HS-27A (cell line): ENCODE measurements around the gene MANSC1.
"Not testable (repeated sequence)": the region's sequence is repeated elsewhere in the genome, so short reads cannot be mapped to it uniquely, and the experiment has no call there.

Experiments
- DNase-seq: peaks from one replicate; pipeline ENCODE4 v3.0.0-alpha.2; 2012; ENCODE audit warnings: low read depth, missing footprints

The MANSC1 gene

DNA sequence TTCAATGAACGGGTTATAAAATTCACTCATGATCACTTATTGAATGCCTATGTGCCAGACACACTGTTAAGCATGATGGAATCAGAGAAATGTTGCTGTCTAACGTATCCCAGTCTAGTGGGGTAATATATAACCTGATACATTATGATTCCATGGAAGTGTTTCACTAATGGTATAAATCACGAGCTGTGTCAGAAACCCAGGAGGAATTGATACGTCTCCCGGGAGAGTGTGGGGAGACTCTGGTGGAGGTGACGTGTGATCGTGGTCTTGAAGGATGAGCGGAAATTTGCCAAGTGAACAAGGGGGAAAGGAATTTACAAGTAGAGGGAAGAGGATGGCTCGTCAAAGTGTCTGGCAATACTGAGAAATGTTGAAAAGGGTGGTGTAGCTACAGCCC lies 26.5 kb downstream of the MANSC1 start:
- no peak for DNase-seq

GRCh38 chr12:12323118-12323517 lies 26.9 kb downstream of the MANSC1 start:
- DNase-seq, result no peak

DNA sequence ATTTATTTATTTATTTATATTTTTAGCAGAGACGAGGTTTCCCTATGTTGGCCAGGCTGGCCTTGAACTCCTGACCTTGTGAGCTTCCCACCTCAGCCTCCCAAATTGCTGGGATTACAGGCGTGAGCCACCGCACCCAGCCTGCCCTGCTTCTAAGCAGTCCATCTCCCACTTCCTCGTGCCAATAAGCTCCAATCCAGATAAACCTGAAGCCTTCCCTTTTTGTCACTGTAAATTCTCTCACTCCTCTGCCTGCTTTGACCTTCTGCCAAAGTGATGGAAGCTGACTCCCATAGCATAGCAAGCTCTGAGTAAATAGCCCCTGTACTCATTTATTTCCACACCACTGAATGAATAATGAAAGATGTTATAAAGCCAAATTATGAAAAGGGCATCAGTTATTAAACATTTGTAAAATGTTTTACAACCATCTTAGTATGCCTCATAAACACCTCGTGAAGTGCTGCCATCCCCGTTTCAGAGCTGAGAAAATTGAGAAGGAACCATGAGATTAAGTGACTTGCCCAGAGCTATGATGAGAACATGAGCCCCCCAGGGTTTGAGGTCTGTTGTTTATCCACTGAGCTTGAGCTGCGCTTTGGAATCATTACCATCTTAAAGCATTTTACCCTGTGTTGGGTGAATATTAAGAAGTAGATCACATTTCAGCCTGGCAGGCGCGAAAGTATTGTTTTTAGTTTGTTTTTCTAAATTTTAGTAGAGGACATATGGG lies 30.4 kb downstream of the MANSC1 start:
- DNase-seq, result no peak

GRCh38 chr12:12315838-12316237 lies 34.2 kb downstream of the MANSC1 start:
- DNase-seq, result no peak

DNA sequence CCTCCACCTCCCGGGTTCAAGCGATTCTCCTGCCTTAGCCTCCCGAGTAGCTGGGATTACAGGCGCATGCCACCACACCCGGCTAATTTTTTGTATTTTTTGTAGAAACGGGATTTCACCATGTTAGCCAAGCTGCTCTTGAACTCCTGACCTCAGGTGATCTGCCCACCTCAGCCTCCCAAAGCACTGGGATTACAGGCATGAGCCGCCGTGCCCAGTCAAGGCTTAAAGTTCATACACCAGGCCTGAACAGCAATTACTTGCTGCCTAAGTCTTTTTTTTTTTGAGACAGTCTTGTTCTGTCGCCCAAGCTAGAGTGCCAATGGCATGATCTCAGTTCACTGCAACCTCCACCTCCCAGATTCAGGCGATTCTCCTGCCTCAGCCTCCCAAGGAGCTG lies 39.3 kb downstream of the MANSC1 start:
- not testable (repeated sequence) for DNase-seq

- DNase-seq, result no peak
Measured at GRCh38 chr12:12305568-12306300, 44.3 kb downstream of the MANSC1 start.

DNA sequence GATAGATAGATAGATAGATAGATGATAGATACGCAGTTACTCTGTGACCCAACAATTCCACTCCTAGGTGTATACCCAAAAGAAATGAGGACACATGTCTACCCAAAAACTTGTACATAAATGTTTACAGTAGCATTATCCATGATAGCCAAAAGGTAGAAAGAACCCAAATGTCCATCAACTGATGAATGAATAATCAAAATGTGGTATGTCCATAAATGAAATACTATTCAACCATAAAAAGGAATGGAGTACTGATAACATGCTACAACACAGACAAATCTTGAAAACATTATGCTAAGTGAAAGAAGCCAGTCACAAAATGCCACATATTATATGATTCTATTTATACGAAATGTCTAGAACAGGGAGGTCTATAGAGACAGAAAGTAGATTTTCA lies 47.1 kb downstream of the MANSC1 start:
- no peak for DNase-seq

GRCh38 chr12:12301122-12301521 lies 48.9 kb downstream of the MANSC1 start:
- DNase-seq, result no peak

DNA sequence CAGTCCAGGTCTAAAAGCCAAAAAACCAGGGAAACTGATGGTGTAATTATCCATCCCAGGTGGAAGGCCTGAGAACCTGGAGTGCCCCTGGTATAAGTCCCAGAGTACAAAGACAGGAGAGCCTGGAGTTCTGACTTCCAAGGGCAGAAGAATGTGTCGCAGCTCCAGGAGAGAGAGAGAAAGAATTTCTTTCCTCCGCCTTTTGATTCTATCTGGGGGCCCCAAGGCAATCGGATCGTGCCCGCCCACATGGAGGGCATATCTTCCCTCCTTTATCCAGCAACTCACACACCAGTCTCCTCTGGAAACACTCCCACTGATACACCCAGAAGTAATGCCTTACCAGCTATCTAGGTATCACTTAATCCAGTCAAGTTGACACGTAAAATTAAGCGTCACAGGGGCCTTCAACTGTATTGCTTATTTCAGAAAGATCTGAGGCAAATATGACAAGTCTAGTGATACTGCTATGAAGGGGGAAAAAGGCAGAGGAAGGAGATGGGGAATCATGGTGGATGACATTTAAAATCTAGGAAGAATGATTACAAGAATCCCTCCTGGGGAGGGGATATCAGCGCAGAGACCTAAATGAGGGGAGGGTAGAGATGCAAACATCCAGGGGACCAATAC lies 52.7 kb downstream of the MANSC1 start:
- no peak for DNase-seq

- DNase-seq, result no peak
Measured at GRCh38 chr12:12294215-12295005, 55.6 kb downstream of the MANSC1 start.

DNA sequence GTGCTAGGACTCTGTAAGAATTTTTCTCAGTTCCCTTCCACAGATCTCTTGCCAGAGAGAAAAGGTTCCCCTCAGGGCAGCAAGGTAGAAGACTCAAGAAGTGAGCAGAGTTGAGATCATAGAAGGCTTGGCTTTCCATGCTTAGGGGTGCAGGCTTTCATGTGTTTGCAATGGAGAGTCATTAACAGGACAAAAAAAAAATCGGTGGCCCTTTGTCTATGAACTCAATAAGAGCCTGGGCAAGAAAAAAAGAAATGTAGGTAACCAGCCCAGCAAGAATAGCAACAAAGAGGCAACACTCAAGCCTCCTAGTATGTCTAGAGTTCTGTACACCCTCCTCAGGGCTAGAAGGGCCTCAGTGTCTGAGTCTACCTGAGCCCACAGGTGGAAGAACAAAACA lies 59.8 kb downstream of the MANSC1 start:
- no peak for DNase-seq

- DNase-seq, result no peak
Measured at GRCh38 chr12:12286441-12286840, 63.6 kb downstream of the MANSC1 start.

- no peak for DNase-seq
Measured at GRCh38 chr12:12282761-12283425, 67.1 kb downstream of the MANSC1 start.

- DNase-seq, result no peak
Measured at GRCh38 chr12:12282202-12282601, 67.8 kb downstream of the MANSC1 start.

DNA sequence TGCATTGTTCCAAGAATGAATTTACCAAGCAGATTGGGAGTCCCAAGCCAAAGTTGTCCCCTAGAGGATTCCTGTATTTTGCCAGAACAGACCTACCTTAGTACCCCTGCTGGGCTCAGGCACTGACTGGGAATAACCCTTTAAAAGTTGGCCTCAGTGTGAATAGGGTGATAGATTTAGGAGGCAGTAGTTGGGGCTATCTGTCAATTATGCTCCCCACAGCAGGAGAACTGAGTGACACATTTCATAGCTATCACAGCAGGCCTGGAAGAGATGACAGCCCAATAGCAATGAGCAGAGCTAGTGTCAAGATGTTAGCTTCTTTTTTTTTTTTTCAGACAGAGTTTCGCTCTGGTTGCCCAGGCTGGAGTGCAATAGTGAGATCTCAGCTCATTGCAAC lies 68.9 kb downstream of the MANSC1 start:
- DNase-seq, result no peak

- DNase-seq, result no peak
Measured at GRCh38 chr12:12278899-12279298, 71.1 kb downstream of the MANSC1 start.
